SHP77 (cell line): Measurements from ENCODE around the gene GALNT3.
A peak's percentile ranks its signal among the peaks of the same experiment; 100 is the strongest.

Experiments
- DNase-seq, 2 experiments: peaks; one replicate each; lab custom pipeline; 2025; lab: John Stamatoyannopoulos, UW

GALNT3 gene

DNA sequence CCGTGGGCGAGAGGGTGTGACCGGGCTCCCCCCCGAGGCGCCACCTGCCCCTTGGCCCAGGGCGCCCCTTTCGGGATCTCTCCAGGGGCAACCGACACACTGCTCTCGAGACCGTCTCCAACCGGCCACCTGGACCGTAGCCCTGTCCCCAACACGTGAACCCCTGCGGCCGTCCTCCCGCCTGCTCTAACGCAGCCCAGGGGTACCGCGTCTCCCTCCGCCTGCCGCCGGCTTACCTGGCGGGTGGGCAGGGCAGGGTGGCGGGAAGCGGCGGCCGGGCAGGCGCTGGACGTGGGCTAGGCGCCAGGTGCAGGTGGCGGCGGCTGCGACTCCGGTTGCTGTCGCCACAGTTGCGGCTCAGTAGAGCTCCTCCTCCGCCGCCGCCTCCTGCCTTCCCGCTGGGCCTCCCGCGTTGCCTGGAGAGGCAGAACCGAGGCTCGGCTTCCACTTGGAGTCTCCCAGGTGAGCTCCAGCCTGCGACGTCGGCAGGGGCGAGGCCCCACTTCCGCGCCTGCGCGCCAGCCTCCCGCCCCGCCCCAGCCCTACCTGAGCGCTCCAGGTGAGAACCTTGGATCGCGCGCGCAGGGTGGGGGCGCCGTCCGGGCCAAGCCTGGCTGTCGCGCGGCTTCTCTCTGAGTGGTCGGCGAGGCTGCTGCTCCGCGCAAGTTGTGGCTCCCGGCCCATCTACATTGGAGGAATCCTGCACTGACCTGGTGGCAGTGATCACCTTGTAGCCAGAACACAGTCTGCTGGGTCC, at the start of gene GALNT3:
Gene GALNT3, minus strand, starts transcription at position 469 of the 757 bp plus-strand sequence. CDS start 23,547 bp downstream, outside the sequence.
- no peak for DNase-seq

DNA sequence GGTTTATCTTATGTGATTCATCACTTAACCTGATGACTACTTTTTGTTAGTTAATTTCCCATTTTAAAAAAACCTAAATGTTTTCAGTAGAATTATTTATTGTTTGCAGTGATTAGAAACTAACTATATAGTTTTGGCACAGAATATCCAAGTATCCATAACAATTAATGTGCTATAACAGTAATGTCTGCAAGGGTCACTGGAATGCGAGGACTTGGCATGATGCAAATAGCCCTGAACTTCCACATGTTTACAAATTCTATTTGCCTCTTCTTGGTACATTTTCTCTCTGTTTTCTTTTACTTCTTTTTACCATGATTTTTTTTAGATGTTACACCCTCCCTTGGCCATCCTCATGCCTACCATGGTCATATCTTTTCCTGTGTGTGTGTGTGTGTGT, 49.3 kb upstream of the GALNT3 start:
- DNase-seq = no peak

DNA sequence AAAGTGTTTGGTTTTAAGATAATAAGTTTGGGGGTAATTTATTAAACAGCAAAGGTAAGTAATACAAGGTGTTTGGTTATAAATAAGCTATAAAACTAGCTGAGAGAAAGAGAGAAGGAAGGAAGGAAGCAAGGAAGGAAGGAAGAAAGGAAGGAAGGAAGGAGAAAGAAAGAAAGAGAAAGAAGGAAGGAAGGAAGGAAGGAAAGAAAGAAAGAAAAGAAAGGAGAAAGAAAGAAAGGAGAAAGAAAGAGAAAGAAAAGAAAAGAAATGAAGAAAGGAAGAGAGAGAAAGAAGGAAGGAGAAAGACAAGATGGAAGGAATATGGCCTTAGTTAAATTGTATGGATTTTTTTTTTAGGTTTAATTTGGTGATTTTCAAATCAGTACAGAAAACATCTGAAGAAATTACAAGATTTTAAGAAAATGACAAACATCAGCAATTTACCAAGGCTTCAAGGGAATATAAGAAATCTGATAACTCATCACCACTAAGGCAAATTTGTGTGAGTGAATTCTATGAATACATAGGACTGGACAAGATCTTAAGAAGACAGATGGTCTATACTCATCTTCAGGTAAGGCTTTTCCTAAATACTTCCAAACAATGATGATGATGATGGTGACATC, 46.4 kb upstream of the GALNT3 start:
- no peak for DNase-seq

DNA sequence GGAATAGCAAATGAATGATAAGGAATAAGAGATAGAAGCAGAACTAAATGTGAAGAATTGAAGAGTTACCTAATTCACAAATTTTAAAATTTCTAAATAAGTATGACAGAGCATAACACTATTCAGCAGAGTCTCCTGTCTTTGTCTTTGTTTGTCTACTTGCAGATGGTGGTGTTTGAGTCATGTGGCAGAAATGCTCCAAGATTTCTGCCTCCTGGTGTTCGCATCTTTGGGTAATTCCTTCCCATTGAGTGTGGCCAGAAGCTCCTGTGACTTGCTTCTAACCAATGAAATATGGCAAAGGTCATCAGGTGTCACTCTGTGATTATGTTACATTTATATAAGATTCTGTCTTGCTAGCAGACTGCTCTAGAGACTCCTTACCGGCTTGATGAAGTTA, 45.6 kb upstream of the GALNT3 start:
- no peak for DNase-seq

DNA sequence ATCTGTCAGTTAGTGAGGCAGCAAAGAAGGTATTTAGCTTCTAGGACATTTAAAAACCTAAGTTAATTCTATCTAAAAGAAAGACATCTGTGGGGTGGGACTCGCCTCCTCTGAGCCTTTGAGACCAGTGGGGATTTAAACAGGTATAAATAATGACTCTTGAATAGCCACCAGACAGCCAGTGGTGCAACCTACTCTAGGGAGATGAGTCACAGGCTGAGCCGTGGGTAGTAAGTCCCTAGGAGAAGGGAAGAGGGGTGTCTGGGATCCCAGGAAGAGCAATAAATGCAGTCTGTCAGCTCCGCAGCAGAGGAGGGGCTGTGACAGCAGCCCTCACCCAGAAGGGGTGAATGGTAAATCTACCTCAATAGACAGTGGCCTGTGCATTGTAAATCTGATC, 43.1 kb upstream of the GALNT3 start:
- DNase-seq = no peak

DNA sequence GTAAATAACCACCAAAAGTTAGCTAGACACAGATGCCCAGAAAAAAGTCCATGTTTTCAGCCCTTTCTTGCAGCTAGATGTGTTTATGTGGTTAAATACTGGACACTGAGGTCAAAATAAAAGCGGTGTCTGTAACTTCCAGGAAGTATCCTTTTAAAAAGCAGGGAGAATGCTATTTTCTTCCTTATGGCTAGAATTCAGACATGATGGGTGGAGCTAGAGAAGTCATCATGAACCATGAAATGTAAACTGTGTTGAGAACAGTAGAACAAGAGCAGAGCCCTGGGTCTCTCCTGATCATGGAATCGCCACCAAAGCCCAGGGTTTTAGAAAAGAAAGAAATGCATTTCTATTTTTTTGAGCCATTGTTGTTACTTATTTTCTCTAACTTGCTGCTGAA, 41.3 kb upstream of the GALNT3 start:
- no peak for DNase-seq

DNA sequence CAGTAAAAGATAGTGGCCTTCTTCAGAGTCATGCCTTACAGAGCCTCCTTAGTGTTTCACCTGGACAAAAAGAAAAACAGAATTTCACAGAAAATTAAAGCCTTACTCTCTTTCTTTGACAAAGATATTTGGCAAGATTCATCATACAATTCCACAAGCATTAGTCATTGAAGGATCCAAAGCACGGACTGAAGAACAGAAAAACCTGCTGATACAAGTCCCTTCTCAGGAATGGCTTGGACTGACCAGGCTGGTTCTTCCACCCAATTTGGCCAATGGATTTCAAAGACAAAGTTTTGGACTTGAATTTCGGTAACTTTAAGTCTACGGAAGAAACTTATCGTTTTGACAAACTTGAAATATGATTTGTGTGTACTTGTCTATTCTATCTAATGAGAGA, 39.1 kb upstream of the GALNT3 start:
- no peak for DNase-seq

DNA sequence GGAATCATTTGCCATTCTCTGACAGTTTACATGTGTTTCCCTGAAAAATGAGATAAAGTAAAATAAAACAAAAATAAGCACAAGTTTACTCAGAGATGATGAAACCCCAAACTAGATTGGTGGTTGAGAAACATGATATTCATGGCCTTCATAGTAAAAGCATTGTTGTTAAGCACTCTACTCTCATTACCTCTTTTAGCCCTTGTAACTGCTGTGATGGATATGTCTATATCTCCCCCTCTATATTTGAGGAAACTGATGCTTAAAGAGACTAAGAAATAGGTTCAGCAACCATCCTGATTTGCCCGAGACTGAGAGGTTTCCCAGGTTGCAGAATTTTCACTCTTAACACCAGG, 33.9 kb upstream of the GALNT3 start:
- DNase-seq = no peak

DNA sequence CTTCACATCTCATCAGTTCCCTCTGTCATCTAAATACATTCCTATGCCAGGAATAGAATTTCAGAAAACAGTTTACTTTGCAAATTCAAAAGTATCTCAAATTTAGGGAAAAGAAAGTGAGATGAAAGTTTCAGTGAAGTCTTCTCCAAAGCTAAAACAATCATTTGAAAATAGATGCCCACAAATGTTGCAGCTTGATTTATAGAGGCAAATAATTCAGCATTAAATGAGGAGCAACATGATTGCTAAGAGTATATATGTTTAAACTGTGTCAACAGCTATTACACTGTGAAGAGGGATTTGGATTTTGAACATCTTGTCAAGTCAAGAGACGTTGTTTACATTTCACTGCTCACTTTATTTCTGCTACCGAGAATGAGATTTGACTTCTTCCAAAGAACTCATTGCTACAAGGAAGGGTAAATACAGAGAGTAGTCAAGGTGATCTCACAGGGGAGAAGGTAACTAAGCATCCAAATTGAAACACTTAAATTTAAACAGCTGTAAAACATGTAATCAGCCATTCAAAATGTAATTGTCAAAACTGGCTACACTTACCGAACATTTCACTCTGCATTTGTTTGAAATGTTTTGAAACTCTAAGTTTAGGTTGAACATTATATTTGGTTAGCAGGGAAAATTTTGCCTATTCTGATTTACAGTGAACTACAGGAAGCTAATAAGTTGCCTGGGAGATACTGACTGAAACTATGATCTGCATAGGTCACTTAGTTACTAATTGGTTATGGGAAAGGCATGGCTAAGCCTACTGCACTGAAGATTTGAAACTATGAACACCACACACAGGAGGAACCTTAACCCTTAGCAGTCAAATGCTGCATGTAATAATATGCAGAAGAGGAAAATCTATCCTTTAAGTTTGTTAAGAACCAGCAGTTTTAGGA, 33.2 kb upstream of the GALNT3 start:
- DNase-seq = peak in 1 of 2 experiments; percentile 6

DNA sequence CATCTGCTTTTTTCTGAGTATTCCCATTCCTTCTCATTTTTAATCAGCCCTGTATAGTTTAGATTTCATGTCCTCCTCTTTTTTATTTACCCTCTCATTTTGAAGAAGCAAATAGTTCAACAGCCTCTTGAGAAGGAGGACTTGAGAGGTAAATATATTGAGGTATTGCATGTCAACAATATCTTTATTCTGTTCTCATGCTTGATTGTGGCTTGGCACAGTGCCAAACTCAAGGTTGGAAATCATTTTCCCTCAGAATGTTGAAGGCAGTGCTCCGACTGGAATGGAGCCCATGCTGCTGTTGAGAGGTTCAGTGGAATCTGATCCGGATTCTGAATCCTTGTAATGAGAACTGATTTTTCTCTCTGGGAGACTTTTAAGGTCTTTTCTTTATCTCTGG, 31.0 kb upstream of the GALNT3 start:
- peak; percentile 6 to 23 for DNase-seq

DNA sequence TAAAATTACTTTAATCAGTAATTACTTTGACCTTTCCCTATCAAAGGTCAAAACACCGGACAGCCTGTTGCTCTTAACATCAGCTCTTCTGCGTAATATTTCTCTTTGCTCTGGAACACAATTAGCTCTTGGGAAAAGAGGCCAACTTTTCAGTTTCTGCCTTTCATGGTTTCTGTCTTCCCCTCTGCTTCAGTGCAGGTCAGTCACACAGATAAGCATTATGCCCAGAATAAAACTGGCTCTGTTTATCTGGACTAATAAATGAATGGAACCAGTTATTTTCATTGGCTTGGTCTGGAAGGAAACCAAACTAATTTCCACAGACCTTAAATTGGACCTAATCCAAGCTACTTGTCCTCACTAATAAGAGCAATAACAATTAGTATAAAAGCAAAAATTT, 26.2 kb upstream of the GALNT3 start:
- DNase-seq = no peak

DNA sequence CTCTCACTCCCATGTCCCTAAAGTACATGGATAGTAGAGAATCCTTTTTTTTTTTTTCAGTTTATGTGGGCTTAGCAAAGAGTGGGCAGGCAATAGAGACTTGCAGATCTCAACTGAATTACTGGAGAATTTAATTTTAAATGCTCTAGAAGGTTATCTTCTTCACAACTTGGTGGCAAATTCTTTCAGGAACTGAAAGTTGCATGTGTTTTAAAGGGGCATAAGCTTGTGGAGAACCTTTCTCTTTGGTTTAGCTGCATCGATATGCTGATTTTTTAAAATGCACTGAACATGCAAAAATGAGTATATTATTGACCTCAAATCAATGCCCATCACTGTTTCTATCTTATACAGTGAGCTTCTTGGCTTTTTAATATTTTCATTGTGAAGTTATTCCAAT, 24.9 kb upstream of the GALNT3 start:
- DNase-seq = no peak

DNA sequence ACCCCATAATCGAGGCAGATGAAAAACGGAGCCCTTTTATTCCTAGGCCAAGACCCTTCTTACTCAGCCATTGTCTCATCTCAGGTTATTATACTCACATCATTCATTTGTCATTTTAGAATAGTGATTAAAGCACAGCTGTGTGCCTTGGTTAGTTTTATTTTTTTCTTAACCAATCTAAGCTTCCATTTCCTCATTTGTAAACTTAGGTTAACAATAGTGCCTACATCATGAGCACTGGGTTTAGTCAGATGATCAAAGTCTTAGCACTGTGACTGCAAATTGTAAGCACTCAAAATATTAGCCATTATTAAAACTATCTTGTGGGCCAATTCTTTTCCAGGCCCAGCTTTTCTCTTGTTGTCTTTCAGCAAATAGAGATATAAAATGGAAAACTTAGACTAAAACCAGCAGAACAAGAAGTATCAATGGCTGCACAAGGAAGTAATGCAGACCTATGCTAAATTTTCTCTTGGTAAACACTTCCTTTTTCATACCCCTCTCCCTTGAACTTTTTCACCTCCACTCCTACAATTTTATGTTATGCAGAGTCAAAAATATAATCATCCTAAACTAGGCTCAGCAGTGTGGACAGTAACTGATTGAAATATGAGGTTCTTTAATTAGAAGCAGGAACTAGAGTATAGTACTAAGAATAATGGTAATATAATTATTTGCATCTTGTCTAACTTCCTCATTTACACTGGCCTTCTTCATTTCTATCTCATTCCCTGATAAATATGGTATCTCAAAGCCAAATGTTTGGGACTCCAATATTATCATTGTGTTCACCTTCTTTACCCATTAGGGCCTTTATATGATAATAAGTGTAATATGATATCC, 21.5 kb upstream of the GALNT3 start:
- no peak for DNase-seq

DNA sequence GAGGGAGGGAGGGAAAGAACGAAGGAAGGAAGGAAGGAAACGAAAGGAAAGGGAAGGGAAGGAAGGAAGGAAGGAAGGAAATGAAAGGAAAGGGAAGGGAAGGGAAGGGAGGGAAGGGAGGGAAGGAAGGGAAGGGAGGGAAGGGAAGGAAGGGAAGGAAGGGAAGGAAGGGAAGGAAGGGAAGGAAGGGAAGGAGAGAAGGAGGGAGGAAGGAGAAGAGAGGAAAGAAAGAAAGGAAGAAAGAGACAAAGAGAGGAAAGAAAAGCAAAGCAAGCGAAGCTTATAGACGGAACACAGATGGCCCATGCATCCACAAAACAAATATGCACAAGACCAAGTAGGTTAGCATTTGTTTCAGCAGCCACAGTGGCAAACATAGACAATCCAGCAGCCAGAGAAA, 20.4 kb upstream of the GALNT3 start:
- DNase-seq = no peak

DNA sequence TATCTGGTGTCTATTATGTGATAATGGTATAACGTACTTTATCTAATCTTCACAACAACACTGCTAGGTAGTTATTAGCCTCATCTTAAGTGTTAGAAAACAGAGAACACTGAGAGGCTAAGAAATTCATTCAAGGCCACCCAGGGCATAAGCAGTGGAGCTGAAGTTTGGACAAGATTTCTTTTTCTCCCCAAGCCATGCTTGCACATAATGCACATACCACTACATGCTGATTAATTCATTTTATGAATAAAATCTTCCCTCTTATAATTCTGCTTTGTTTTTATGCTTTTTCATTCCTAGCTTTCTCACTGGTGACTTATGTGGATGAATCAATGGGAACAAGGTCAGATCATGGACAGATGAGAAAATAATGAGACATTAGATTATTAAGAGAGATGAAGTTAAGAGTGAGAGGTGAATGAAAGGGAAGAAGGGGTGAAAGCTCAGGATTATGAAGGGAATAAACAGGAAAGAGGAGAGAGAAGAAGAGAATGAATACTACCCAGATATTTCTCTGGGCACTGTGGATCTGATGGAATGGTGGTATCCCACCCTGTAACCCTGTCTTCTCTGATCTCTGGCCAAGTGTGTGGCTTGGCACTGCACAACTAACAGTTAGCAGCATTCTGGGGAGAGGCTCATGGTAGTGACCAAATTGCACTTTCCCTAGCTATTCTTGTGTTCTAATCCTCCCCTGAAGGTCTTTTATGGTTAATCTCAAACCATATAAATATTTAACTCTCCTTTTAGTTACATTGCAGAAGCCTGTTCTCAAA, 17.7 kb upstream of the GALNT3 start:
- no peak for DNase-seq

DNA sequence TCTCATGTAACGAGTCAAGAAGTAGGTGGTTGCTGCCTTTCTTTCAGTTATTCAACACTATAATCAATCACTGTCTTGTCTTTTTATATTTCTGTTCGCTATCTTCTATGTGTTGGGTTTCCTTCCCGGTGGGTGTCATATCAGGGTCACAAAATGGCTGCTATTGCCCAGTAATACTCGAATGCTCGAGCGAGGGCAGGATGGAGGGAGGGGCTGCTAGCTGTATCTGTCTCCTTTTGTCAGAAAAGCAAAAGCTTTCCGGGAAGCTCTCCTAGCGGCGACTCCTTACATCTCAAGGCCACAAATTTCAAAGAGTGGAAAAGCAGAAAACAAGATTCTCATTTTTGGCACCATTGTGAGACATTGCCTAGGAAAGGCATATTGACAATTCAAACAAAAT, 16.4 kb upstream of the GALNT3 start:
- no peak for DNase-seq

DNA sequence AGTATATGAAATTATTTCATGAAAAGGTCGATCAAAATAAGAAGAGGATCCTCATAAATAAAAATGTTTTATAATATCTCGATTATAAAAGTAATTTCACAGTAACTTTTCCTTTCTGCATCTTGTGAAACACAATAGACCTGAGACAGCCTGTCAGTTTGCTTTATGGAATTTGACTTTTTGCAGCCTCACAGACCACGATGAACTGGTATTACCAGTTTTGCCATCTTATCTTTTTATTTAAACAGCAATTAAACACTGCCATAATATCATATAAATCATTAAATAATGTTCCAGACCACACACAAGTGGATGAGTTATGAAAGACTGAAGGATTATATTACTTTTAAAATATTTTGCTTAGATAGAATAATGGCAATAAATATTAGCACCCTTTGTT, 10.7 kb upstream of the GALNT3 start:
- no peak for DNase-seq

DNA sequence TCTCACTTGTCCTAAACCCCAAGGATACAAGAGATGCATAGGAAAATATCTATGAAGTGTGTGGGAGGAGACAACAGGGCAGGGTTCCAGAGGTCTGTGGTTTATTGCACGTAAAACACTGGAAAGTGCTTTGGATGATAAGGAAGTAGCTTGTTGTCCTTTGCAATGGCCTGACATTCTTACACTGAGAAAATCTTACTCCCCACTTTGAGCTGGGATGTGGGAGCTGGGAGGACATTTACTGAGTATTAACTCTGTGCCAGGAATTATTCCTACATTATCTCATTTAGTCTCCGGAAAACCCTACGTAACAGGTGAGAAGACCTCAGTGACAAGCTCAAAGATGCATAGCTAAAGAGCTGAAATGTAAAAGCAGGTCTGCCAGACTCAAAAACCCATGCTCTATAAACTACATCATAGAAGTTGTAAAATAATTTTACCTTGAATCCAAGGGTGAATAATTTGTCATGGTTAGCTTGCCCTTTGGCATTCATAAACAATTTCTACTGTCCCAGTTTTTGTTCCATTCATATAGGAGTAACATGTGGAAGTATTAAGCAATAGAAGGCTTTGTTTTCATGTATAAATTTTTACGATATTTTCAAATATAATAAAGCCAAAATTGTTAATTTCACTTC, 9.2 kb upstream of the GALNT3 start:
- no peak for DNase-seq

DNA sequence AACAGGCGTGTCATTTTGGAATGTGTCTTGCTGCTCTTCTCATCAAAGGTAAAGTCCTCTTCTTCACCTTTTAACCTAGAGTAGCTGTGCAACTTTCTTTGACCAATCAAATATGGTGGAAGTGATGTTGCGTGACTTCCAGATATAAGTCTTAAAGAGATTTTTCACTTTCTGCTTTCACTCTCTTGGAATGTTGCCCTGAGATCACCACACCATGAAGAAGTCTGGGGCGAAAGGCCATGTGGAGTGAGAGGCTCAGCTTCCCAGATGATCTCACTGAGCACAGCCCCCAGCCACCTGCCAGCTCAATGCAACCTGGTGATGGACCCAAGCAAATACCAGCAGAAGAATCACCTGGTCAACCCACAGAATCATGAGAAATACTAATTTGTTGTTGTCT, 7.1 kb upstream of the GALNT3 start:
- no peak for DNase-seq

DNA sequence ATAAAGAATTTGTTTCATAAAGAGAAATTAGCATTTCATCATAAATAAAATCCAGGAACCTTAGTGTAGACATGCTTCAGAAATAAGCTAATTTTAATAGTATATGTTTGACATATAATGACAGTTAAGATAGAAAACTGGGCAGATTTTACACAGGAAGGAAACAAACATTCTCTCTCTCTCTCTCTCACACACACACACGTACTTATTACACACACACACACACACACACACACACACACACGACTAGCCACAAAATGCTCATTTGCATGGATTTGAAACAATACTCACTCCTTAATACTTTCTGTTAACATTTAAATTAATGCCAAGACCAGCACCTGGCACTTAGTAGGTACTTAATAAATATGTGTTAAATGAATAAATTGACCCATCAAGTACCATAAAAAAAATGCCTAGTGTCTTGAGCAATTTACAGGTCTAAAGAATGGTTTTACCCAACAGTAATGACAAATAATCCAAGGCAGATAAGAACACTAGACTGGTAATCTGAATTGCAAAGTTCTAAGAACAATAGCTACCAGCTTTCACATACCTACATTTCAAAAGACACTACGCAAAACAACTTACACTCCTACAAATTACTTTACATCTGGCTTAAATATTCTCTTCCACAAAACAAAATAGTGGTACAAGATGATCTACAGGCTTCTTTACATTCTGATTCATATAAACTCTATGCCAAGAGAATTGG, 2.9 kb upstream of the GALNT3 start:
- DNase-seq = no peak
